Cerebellar cortex (tissue), 1 donor: ENCODE measurements around the gene CRYL1.

Experiments
- DNase-seq: peaks from one replicate; pipeline ENCODE4 v3.0.0-alpha.2; 2015; ENCODE audit warnings: low spot score

CRYL1 gene

DNA sequence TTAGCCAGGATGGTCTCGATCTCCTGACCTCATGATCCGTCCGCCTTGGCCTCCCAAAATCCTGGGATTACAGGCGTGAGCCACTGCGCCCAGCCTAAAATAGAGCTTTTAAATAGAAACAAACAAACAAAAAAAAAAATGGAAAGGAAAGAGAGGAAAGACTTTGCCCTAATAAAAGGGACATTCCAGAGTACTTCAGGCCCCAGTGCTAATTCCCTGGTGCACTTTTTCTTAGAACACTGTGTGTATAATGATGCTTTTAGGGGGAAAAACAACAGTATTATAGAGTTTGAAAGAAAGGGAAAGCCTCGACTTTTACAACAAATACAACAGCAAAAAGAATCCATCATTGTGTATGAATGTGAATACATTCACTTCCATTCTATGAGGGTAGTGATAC, 104.7 kb downstream of the CRYL1 start:
- no peak for DNase-seq

DNA sequence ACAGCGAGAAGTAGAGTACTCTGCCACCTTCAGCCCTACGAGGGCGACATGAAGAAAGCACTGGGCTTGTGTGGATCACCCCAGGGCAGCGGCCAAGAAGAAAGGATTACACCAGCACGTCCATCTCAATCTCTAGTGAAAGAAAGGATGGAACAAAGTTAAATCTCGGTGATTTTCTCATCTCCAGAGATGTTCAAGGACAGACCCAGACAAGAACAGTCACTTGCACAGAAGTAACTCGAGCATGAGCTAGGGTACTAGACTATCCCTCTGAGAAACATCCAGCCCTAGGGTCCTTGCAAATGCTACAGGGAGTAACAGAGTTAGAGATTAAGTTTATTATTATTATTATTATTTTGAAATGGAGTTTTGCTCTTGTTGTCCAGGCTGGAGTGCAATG, 106.7 kb downstream of the CRYL1 start:
- no peak for DNase-seq

DNA sequence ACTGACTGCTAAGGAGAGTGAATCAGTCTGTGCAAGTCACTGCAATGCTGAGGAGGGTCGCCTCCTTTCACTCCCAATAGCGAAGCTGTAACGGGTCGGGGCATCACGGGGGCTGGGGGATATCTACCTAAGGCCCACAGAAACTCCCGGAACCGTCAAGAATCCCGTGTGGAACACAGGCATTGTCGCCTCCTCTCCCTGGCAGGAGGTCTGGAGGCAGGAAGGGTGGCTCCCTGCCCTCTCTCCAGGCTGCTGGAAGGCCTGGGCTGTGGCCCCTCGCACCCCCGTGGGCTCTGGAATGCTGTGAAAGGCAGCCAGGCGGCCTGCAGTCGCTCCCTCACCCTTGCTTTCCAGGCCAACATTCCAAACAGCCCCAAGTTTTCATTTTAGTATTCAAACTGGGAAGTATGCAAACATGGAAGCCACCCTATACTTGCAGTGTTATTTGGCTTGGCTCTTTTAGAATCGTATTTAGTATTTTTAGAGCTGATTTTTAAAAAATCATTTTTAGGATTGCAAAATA, 109.4 kb downstream of the CRYL1 start:
- no peak for DNase-seq

DNA sequence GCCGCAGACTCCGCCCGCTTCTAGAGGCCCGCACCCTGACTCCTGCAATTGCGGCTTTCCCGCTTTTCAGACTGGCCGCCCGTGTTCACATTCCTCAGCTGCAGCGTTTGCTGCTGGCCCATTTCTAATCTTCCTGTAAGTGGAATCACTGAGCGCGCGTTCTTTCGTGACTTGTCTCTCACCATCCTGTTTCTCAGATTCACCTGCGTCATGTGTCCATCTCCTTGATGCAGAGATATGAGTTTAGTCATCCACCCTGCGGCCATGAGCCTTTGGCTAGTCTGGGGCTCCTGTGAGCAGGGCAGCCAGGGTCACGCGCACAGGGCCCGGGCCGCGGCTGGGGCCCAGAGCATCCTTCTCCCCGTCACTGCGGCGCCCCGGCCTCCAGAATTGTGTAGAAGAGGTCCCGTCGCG, 110.0 kb downstream of the CRYL1 start:
- DNase-seq: no peak

DNA sequence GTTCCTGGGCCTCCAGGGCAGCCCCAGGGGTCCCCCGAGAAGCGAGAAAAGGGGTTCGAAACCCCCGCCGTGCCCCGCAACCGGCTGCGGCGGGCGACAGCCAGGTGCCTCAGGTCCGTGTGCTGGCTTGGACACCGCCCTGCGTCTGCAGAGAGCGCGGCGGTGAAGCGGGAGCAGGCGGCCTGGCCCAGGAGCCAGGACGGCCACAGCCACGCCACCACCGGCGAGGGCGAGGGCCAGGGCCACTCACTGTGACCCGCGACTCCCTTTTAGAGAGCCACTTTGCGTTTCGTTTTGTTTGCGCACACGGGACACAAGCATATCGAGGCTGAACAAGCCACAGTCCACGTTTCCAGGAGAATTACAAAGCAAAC, 110.4 kb downstream of the CRYL1 start:
- no peak for DNase-seq

DNA sequence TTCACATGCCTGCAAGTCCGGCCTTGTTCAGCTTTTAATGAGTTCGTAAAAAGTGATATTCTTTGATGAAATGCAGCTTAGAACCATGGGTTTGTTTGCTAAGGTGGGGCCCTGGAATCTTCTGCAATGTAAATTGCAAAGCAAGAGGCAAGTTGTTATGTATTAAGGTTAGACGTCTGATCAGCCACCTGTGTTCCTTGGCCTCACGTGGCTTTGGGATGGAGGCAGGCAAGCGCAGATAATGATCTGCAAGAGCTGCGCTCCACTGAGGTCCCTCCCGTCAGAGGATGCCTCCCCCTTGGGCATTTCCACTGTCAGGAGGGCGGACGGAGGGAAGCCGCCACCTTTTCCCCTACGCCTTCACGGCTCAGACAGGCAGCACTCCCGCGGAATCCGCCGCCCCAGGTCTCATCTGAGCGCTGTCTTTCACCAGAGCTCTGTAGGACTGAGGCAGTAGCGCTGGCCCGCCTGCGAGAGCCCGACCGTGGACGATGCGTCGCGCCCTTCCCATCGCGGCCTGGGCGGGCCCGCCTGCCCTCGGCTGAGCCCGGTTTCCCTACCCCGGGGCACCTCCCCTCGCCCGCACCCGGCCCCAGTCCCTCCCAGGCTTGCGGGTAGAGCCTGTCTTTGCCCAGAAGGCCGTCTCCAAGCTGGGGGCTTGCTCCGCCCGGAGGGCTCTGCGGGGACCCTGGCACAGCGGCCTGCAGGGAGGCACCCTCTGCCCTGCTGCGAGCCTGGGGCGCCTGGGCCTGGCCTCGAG, 110.9 kb downstream of the CRYL1 start:
- DNase-seq: no peak

DNA sequence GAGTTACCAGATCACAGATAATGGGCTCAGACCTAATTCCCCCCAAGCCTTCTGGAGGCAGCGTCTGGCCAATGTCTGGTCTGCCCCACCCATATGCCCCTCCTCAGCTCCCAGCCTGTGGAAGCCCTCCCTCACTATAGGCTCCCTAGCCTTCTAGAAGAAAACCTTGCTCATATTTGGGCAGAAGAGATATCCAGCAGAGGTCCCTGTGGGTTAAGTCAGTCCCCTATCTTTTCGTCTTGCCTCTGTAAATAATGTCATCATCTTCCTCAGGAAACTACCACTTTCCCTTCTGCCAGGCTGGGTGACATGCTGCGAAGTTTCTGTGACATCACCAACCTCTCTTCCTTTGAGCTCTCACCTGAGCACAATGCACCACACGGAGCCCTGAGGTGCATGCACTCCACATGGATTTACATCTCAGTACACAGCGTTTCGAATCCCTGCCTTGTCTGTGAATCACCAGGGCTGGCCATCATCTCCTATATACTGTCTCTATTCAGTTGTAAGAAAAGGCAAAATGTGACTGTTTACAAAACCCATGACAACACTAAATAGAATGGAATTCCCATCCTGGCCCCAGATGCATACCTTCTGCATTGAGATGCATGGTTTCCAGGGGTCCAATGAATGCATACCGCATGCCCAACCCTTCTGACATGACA, 112.8 kb downstream of the CRYL1 start:
- no peak for DNase-seq

DNA sequence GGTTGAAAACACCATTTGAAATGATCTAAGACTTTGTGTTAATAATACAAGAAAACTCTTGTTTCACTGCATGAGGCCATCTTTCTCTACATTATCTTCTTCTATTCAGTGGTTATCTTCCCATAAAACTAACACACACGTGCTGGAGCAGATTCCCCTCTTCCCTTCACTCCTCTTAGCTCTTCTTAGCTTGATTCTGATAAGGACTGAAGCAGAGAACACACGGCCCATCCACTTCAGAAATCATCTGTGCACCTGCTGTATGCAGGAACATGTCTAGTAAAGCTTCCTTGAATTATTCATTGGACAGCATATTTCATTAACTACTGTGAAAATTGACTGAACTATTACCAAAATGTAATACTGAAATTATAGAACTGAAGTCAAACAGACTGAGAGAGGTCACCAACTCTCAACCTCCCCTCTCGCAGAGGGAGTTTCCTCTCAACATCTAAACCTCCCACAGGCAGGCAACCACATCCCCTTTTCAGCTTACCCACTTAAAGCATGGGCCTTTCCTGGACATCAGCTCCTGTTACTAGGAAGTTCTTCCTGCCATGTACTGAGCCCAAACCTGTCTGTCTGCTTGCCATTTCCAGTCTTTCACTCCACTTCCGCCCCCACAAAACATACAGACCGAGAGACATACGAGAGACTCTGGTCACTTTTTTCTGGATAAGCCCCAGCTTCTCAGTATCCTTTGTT, 113.9 kb downstream of the CRYL1 start:
- no peak for DNase-seq

DNA sequence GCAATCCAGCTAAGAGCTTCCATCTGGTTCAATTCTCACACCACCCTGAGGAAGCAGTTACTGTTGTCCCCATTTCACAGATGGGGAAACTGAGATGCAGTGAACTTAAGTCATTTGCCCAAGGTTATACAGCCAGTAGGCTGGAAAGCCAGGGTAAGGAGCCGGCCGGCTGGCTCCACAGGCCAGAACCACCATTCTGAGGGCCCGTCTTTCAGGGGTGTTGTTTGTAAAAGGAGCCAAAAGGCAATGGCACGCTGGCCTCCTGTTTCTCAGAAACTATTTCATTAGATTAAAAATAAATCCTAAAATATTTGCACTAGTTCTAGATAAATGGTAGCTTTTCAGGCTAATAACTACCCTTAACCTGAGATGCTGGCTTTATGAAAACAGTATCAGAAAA, 114.9 kb downstream of the CRYL1 start:
- DNase-seq: no peak

DNA sequence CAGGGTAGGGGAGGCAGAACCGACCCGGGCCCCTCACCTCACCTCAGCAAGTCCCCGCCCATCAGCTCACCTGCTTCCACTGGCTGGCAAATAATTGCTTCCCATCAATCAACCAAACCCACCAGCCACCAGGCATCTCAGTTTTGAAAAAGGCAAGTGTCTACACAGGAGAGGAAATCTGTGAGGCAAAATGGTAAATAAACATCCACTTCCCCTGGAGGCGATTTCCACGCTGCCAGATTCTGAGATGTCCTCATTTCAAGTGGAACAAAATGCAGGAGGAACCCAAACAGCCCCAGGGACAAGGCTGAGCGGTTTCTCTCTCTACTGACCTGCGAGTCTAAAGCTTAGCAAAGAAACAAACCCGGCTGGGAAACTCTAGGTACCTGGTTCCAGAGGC, 117.5 kb downstream of the CRYL1 start:
- DNase-seq: no peak

DNA sequence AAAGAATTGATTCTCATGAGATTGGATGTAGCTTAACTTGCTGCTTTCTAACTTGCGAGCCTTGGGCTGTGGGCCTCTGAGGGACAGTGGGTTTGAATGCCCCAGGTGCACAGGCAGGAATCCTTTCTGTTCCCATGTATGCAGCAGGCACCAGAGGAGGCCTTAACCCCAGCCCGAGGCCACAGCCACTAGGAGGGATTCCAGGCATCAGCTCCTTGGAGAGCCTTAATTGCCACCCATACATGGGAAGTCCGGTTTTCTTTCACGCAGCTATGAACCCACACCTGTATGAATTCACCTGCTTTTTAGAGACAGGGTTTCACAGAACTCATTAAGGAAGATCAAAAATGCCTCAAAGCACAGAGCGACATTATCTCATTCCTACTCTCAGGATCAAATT, 117.9 kb downstream of the CRYL1 start:
- DNase-seq: no peak

DNA sequence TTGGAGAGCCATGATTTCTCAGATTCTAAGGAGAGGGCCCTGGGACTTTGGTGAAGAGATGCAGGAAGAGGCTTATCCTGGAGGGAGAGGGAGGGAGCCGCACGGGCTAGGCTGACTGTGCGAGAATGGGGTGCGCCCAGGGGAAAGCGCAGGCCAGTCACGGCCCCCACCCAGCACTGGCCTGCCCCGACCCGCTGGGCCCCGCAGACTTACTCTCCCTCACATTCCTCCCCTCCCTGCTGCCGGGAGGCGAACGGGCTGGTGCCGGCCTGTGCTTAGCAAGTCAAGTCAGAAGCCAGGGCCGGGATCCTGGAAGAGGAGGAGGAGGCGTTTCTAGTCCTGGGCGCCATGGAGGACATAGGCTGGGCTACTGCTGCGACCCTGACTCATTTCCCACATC, 120.0 kb downstream of the CRYL1 start:
- DNase-seq: no peak

DNA sequence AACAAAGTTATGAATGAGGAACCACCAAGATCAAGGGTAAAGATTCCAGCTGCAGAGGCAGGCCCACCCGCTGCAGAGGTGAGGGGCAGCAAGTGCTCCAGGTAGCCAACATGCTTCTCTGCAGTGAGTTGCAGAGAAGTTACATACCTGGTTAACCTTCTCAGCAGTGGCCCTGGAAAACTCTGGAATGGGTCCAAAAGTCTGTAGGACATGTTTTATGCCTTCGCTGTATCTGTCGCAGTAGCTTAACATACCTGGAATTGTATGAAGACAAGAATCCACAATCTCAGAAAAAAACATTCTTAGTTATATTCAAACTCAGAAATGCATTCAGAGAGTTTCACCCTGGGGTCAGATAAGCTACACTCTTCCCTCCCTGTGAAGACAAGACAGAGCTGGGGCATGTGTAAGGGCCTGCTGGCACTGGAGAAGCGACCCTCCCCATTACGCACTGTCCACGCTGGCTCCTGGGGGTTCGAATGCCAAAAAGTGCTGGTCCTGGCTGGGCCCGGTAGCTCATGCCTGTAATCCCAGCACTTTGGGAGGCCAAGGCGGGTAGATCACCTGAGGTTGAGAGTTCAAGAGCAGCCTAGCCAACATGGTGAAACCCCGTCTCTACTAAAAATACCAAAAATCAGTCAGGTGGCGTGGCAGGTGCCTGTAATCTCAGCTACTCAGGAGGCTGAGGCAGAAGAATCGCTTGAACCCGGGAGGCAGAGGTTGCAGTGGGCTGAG, 121.0 kb downstream of the CRYL1 start:
- DNase-seq: no peak

DNA sequence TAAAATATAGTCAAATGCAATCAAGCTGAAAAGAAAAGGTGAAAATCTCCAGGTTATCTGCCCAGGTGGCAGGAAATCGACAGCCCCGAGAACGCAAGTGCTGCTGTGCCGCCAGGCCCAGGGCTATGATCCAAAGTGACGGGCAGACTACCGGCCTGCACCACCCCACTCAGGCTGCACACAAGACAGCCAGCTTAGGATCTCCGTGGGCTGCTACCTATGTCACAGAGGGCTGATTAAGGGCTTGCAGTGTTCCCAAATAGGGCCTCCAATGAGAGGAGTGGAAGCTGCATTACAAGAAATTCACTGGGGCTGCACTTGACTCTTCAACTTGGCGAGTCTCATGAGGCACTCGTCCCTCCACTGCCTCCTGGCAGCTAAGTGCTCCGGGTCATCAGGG, 121.8 kb downstream of the CRYL1 start:
- no peak for DNase-seq

DNA sequence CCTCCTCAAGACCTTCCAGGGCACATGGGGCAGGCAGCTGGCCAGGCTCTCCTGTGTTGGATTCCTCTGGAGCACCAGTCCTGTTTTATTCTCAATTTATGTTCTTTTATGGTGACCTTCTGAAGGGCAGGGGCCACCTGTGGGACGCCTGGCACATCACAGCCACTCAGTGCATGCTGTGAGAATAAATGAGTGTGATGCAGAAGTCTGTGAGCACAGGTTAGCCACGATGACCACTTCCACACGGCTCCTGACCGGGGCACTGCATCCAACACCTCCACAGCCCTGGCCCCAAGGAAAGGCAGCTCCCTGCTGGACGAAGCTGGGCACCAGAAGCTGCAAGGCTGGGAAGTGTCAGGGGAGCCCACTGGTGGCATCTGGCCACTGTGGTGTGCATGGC, 122.8 kb downstream of the CRYL1 start:
- DNase-seq: no peak

DNA sequence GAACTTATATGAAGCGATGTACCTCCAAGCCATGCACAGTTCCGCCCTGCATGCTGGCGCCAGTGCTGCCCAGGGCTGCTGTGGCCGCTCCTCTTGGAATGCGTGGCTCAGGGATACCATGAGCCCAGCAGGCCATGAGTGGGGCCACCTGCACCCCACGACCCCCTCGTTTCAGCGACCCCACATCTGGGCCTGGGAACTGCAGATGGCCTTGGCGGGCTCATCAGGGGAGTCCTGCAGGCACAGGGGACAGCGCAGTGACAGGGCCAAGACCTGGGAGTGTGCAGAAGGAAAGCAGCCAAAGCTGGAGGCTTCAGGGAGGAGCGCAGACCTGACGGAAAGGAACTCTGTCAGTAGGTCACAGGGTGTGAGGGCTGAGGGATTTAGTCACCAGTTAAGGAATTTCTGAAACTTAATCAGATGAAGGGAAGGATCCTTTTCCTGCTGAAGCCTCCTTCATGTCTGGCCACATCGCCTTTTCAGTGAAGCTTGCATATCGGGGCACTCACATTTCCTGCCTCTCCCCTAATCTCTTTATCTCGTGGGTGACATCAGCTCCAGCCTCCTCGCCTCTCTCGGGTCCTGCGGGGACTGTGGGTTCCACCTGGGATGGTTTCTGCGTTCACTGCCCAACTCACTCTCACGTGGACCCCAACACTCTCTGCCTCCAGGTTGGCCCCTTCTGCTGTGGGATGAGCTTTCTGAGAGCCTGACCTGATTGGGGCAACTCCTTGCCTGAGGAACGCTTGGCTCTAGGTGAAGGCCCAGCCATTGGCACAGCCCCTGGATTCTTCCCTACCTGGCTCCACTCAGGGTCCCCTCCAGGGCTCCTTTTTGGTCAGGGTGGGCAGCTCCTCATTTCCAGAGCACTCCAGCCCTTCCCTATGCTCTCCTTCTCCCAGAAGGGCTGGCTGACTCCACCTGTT, 123.5 kb downstream of the CRYL1 start:
- no peak for DNase-seq

DNA sequence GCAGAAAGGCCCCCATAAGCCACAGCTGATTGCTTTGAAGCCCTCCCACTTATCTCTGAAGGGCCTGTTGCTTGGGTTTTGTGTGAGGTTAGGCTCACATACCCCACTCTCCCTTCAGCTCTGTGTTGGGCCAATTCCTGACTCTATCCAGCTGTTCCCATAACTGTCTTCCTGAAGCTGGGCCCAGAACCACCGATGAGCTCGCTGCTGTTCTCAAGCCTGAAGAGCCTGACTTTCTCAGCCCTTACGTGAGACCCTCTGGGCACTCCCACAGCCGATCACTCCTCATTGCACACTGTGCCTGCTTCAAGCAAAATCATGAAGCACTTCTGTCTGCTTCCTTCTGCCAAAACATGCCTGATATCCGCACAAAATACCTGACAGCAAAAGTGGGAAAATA, 124.1 kb downstream of the CRYL1 start:
- no peak for DNase-seq

DNA sequence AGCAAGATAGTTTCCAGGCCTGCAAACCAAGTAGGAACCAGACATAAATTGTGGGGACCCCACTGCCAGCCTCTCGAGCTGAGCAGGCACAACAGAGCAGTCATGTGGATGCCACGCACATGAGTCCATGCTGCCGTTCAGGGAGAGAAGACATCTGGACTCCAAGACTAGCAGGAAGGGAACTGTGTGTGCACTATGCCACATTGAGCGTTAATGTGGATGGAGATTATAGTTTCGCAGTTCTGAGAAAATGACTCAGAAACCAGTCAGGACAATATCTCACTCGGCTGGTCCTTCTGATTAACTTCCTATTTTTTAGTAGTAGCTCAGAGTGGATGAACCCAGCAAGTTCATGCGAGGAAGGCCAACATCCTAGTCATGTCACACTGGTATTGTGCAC, 124.9 kb downstream of the CRYL1 start:
- no peak for DNase-seq

DNA sequence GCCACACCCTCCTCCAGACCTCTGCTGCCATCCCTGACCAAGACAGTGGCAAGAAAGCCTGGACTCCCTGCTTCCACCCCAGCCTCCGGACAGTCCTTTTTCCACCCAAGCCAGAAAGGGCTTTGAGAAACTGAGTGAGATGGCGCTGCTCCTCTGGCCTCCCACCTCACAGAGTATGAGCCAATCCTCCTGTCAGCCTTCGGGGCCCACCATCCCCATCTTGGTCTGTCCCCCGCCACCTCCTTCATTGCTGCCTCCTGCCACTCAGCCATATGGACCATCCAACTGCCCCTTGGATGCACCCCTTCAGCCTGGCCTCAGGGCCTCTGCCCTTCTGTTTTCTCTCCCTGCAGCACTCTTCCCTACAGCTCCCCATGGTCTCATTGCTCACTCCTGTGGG, 125.7 kb downstream of the CRYL1 start:
- DNase-seq: no peak

DNA sequence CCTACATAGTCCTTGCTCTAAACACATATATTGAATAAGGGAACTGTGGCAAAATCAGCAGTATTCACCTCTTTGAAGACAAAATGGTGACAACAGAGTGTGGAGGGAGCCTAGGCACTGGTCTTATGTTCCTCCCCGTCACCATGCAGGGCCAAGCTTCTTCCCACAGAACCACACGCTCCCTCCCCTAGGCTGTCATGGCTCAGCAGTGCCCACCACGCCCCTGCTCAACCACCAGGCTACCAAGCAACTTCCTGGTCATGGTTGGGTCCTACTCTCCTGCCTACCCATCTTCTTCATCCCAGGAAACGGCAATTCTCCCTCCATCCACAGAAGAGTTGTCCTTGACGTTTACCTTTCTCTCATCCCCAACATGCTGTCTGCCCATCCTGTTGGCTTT, 126.1 kb downstream of the CRYL1 start:
- DNase-seq: no peak

DNA sequence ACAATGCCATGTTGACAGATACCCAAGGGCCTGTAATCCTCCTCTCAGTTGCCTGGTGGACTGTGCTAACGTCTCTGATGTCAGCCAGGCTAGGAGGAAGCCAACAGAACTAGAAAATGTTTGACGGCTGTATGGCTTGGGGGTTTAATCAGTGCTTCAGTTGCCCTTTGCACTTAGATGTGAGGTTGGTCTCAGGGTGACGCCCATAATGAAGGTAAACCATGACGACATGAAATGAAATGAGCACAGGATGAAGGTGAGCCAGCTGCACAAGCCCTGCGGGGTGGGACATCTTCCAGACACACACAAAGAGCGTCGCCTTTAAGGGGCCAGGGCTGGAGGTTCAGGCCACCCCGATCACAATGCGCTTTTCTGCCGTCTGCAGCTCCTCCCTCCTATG, 127.2 kb downstream of the CRYL1 start:
- DNase-seq: no peak
